Central memory CD4-positive, alpha-beta T cell (primary cell): ENCODE measurements around the gene ROR2.

Source experiments
- DNase-seq: peaks from one replicate; pipeline ENCODE4 v3.0.0; 2022

ROR2 gene

GRCh38 chr9:91606255-91606995, 343.6 kb downstream of the ROR2 start:
- DNase-seq: no peak

DNA sequence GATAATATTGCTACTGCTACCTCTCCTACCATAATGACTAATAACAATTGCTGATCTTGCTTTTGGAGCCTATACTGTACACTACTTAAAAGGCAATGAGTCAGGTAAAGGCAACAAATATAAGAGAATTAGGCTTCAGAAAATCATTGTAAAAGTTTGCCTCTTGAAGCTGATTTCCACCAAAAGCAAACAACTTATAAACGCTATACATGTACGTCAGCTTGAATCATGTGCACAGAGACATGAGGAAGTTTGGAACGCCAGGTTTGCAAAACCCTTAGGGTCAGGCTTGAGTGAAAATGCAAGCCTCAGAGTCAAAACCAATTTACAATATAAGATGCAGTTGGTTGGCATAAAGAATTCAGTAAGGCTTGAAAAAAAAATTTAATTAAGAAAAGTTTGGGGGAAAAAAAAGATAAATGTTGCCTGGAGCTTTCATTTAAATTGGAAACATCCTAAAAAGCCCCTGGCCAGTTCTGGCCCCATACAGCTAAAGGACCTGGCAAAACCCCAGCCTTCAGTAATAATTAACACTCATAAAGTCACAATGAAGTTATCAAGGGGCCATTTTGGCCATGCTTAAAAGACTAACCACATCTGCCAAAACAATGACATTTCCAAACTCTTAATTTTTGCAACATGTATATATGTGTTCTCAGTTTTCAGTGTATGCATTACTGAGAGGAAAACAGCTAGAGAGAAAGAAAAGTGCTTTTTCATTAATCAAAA, 345.4 kb downstream of the ROR2 start:
- DNase-seq: no peak

- DNase-seq: no peak
Observed at GRCh38 chr9:91603932-91604331, 346.1 kb downstream of the ROR2 start.

- no peak for DNase-seq
Observed at GRCh38 chr9:91599564-91599963, 350.5 kb downstream of the ROR2 start.

GRCh38 chr9:91591627-91592026, 358.4 kb downstream of the ROR2 start:
- no peak for DNase-seq

GRCh38 chr9:91589101-91589553, 360.9 kb downstream of the ROR2 start:
- no peak for DNase-seq

DNA sequence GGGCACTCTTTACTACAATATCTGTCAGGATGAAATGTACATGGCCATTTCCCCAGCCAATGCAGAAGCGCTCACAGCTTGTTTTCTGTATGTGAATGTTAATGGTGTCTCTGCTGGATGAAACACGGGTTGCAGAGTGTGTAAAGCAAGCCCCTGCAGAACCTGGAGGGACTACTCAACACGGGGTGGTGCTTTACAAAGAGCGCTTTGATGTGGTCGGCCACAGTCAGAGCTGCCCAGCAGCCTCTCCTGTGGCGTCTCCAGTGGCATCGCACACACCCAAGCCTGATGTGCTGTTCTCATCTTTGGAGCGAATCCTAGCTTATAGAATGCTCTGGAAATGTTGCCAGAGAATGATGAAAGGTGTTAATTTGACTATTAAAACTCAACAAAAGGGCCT, 363.7 kb downstream of the ROR2 start:
- no peak for DNase-seq

DNA sequence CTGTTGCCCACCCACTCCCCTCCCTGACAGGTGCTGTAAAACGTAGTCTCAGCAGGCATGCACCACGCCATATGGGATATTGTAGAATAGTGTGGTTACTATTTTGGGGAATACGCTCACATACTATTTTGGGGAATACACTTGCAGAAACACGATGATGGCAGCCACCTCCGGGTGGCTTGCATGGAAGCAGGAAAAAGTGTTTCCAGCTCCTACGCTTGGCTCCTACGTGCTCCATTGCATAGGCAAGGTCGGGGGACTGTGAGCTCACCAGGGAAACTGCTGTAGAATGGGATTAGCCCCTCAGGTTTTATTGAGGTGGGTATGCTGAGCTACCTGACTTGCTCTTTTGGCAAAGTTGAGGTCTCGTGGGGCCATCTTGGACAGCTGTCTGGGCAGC, 366.1 kb downstream of the ROR2 start:
- DNase-seq: no peak

DNA sequence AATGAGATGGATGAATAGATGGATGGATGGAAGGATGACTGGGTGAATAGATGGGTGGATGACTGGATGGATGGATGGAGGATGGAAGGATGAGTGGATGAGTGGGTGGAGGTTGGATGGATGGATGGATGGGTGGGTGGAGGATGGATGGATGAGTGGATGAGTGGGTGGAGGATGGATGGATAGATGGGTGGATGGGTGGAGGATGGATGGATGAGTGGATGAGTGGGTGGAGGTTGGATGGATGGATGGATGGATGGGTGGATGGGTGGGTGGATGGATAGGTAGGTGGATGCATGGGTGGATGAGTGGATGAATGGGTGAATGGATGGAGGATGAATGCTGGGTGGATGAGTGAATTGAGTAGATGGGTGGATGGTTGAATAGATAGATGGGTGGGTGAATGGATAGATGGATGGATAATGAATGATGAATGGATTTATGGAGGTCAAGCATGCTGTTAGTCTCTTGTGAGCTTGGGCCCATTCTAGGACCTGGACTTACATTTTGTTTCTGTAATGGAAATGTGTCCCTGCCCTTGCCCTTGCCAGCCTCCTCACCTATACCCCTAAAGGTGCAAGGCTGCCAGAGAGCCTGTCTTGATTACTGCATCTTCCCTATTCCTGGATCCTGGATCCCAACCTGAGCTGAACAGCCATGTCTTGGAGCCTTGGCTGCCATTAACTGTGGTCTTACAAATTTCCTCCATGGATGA, 366.7 kb downstream of the ROR2 start:
- no peak for DNase-seq

DNA sequence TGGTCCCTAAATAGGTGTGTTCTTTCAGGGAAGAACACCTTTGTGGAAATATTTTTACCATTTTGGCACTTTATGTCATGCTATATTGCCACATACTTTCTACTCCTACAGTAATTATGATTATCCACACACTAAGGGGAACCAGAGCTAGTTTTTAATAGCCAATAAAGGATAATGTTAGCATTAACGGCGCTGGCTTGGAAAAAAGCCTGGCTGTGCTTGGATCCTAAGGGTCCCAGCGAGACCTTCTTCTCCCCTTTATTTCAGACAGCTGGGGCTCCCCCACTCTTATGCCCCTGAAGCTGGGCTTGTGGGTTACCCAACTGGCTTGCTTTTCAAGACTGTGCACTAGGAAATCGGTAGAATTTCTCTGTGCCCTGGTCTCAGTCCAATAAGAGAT, 367.8 kb downstream of the ROR2 start:
- DNase-seq: no peak

GRCh38 chr9:91580136-91580535, 369.9 kb downstream of the ROR2 start:
- no peak for DNase-seq

DNA sequence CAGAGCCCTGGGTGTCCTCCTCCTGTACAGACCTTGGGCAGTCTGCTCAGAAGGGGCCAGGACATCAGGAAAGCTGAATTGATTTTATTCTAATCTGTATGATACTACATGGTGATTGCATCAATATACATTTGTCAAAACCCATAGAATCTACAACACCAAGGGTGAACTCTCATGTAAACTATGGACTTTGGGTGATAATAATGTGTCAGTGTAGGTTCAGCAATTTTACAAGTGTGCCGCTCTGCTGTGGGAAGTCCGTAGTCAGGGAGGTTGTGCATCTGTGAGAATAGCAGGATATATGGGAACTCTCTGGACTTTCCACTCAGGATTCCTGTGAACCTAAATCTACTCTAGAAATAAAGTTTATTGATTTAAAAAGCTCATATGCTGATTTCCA, 371.1 kb downstream of the ROR2 start:
- no peak for DNase-seq

DNA sequence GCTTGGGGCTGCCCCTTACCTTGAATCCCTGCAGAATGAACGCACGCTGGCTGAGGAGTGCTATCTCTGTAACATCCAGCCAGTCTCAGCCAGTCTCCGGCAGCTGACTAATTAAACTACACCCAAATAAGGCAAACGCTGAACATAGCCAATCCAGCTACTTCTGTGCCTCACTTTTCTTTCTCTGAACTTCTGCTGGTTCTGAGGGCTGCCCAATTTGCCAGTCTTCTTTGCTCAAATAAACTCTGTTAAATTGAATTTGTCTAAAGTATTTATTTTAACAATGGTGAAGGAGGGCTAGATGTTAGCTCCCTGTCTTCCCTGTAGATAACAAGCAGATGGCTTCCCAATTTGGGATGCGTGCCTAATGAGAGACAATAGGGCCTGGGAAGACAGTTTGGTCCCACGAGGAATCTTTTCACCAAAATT, 372.4 kb downstream of the ROR2 start:
- DNase-seq: no peak

DNA sequence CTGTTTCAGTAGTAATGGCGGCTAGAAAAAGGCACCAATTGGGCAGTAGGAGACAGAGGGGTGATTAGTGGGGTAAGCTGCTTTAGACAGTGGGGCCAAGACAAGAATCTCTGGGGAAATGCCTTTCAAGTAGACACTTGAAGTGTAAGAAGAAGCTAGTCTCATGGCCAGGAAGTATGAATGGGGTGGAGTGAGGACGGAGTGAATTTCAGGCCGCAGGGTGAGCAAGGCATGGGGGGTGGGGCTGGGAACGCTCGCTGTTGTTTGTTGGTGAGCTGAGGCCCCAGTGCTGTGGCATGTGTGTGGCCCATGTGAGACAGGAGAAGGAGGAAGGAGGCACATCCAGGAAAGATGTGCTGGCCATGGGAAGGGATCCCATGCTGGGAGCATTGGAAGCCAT, 377.2 kb downstream of the ROR2 start:
- no peak for DNase-seq

- no peak for DNase-seq
Observed at GRCh38 chr9:91572044-91572443, 378.0 kb downstream of the ROR2 start.

- DNase-seq: no peak
Observed at GRCh38 chr9:91571036-91571435, 379.0 kb downstream of the ROR2 start.

- DNase-seq: no peak
Observed at GRCh38 chr9:91567642-91568274, 382.3 kb downstream of the ROR2 start.

GRCh38 chr9:91564081-91564670, 385.9 kb downstream of the ROR2 start:
- no peak for DNase-seq

GRCh38 chr9:91562416-91562815, 387.6 kb downstream of the ROR2 start:
- DNase-seq: no peak

GRCh38 chr9:91560301-91560700, 389.7 kb downstream of the ROR2 start:
- DNase-seq: no peak

GRCh38 chr9:91558879-91559278, 391.1 kb downstream of the ROR2 start:
- no peak for DNase-seq

GRCh38 chr9:91558395-91558794, 391.6 kb downstream of the ROR2 start:
- DNase-seq: no peak

DNA sequence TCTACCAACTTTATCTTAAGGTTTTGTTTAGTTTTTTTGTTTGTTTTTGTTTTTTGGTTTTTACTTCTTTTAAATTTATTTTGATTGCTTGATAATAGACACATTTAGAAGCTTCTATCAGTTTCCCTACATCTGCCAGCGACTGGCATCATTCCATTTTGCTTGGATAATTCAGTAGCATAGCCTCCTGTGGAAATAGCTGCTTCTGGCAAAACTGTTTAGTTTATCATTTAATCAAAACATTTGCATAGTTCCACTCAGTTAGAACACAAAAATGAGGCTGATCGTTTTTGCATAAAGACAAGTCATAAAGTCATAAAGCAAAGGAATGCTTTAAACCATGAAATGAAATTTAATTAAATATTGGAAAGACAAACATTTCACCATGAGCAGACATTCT, 392.7 kb downstream of the ROR2 start:
- no peak for DNase-seq
